CD4-positive, alpha-beta T cell treated with Interferon gamma for 1 hour (primary cell): ENCODE data around the gene OPN4.

Experiments
- DNase-seq: peaks from one replicate; pipeline ENCODE4 v3.0.0-alpha.2; 2020

OPN4 gene

GRCh38 chr10:86681047-86681446 lies 26.7 kb downstream of the OPN4 start:
- no peak for DNase-seq

DNA sequence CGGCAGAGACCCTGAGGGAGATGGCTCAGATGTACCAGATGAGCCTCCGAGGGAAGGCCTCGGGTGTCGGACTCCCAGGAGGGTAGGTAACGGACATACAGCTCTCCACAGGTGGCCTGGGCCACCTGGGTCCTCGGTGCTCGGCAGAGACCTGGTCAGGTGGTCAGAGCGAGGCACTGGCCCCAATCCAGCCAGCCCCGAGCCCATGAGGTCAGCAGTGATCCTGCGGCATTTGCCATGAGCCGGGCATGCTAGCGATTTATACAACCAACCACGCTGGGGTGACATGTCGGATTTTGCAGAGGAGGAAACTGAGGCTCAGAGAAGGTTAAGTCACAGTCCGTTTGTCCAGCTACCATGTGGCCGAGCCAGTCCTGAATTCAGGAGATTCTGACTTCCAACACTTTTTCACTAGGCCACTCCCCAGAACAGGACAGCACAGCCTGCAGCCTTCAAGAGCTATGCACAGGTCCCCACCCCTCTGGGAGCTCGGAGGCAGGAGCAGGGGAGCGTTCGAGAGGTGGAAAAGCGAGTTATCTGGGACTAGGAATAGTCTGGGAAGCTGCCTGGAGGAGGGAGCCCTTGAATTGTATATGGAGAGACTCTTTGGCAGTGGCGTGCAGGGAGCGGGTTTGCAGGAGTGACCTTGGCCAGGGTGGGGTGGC lies 27.5 kb downstream of the OPN4 start:
- no peak for DNase-seq

- no peak for DNase-seq
These were observed 28.3 kb downstream of the OPN4 start for GRCh38 chr10:86682675-86683074.

DNA sequence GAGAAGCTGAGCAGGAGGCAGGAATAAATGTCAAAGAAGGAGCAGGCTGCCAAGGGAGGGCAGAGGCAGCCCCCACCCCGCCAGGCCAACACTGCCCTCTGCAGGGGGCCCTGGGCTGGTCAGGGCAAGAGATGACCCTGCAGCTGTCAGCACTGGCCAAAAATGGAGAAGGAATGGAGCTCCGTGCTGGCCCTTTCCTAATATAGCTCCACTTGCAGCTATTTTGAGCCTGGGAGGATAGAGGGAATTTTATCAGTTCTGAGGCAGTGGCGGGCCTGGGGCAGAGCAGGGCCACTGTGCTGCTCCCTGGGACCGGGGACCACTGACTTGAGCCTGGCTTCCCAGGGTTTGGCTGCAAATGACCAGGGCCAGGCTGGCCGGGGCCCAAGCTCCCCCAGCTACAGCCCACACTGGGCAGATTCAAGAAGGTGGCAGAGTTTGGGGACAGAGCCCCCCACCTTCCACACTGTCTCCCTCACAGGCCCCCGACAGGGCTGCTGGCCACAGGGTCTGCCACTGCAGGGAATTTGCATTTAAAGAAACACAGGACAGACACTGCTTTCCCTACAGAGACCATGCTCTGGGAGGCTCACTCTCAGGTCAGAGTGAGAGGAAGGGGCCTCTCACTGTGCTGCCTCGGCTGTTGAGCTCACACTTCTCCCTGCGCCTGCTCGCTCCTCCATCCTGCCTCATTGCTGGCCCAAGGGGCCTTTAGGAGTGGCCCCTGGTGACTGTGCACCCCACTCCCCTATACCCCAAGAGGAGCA lies 30.2 kb downstream of the OPN4 start:
- DNase-seq: no peak

DNA sequence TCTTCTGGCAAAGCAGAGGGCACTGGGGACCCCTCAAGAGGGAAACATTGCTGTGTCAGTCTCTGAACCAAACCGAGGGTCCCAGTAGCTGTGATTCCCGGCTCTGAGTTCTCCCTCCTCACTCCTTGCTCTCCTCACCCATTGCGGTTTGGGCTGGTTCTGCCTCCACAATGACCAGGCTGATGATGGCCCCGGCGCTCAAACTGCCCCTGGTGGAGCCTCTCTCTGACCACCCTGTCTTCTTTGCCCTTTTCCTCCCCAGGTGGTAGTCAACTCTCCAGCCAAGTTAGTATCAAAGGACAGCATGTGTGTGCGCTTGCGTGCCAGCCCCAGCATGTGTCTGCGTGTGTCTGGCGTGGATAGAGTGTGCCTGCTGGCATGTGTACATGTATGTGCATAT lies 31.1 kb downstream of the OPN4 start:
- DNase-seq: no peak

GRCh38 chr10:86685893-86686632 lies 31.7 kb downstream of the OPN4 start:
- DNase-seq: no peak

DNA sequence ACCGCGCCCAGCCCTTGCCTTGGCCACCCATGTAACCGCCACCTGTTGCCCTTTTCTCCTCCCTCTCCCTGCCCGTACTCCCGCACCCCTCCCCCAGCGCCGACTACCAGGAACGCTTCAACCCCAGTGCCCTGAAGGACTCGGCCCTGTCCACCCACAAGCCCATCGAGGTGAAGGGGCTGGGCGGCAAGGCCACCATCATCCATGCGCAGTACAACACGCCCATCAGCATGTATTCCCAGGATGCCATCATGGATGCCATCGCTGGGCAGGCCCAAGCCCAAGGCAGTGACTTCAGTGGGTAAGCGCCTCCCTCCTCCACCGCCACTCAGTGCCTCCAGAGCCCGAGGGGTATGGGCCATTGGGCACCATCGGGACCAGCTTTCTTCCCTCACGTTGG lies 32.6 kb downstream of the OPN4 start:
- DNase-seq: no peak

DNA sequence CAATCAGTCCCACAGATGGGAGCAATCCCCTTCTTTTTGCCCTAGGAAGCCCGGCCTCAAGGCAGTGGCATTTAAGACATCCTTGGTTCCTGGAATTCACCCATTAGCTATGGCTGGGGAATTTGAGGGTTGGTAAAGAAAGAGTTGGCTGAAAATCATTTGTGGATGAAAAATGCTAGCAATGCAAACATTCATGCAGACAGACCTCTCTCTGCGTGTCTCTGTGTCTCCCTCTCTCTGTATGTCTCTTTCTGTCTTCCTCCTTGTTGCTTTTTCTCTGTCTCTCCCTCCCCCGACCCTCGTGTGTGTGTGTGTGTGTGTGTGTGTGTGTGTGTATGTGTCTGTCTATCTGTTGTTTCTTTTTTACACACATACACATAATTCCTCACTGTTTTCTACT lies 33.4 kb downstream of the OPN4 start:
- DNase-seq: no peak

DNA sequence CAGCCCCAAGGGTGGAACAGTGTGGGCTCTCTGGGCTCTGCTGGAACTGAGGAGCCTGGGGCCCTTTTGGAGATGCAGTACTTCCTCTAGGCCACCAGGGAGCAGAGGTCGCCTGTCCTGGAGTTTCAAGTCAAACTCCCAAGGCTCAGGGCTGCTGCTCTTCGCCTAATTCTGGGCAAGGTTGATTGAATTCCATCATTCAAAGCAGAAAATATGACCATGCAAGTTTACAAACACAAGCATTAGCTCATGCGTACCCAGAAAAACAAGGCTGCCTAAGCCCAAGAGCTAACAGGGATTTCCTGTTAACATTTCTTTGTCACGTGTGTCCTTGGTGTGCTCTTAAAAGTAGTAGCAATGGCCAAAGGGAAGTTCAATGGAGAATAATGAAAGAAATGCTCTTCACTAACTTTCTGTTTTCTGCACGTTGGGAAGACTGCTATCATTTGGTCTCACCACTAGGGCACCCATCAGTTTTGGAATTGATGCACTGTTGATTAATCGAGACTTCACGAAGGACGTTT lies 34.1 kb downstream of the OPN4 start:
- DNase-seq: peak; percentile 36

GRCh38 chr10:86689146-86689545 lies 34.8 kb downstream of the OPN4 start:
- DNase-seq: no peak

DNA sequence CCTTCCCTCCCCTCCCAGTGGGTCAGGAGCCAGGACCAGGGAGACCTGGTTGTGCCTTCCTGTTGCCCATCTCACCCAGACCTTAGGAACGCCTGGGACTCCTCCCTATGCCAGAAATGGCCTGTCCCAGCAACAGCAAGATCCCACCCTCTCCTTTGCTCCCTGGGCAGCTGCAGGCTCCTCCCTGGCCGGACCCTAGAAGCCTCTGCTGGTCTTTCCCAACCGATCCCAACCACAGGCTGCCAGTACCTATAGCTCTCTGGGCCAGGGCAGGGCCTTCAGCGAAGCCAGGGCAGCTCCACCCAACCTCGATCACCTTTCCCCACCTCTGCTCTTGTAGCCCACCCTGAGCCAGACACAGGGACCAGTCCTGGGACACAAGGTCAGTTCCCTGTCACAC lies 35.9 kb downstream of the OPN4 start:
- no peak for DNase-seq

DNA sequence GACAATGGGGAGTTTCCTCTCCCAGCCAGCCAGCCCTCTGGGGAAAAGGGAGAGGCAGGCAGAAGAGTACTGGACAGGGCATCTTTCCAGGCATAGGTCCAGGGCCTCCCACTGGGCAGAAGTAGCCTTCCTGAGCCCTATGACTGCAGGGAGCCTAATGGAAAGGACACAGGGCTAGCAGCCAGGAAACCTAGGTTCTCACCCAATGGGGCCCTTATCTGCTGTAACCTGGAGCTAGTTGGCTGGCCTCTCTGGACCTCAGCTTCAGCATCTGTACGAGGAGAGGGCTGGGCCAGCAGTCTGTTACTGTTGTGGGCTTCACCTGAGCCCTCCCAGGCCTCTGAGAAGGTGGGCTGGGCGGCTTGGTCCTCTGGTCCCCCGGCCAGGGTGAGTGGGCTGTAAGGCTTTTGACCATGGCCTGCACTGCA lies 36.3 kb downstream of the OPN4 start:
- no peak for DNase-seq

GRCh38 chr10:86691333-86692022 lies 37.1 kb downstream of the OPN4 start:
- DNase-seq: no peak

DNA sequence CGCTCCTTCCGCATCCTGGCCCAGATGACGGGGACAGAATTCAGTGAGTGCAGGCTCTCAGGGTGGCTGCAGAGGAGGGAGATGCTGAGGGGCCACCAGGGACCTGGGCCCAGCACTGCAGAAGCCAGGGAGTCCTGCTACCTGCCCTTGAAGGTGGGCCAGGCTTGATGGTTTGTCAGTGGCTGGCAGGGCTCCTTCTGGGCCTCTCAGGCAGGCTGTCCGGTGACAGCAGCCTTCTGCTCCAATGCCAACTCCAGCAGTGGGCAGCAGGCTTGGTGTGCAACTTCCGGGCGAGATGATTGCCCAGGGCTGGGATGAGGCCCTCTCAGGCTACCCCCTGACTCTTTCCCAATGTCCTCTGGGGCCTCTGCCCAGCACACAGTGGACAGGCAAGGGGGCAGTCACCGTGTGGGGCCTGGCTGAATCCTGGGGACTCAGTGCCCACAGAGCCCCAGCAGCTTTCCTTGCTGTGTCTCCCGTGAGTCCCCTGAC lies 37.7 kb downstream of the OPN4 start:
- DNase-seq: no peak

GRCh38 chr10:86692664-86693063 lies 38.3 kb downstream of the OPN4 start:
- DNase-seq: no peak

DNA sequence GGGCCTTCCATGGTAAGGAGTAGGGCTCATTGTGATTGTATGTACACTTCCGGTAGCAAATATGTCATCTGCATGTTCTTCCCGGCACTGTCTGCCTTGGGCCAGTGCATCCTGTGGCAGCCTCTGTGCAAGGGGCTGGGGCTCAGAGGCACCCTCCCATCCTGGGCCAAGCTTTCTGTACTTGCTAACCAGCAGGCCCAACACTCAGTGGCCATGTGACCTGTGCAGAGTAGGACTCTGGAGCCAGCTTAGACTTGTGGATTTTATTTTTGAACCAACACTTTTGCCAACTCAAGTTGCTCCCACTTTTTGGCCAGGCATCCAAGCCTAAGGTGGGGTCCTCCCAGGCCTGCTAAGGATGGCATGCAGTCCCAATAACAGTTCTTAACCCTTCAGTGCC lies 38.9 kb downstream of the OPN4 start:
- DNase-seq: no peak

DNA sequence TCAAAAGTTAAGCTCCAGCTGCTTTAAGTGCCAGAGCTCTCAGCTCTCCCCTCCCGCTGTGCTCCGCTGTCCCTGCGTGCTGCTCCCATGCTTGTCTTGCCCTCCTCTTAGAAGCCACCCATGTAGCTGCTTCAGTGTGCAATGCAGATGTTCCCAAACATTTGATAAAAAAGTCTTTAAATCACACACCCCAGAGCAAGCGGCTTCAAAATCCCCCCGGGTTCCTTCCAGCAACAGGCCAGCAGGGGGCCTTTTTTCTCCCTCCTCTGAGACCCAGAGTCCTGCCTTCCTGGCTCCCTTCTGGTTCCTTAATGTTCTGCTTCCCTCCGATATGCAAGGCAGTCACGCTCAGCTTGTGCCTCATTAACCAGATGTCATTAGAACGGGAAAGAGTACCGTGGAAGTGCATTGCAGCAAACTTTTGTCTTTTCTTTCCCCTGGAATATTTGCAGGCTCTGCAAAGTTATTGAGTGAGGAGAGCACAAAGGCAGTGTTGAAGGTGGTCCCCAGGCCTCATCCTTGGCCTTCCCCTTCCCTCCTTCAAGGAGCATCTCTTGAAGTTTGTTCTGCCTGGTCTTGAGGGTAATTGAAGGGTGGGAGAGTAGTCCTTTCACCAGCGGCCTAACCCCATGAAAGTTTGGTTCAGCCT lies 39.5 kb downstream of the OPN4 start:
- DNase-seq: peak; percentile 23

DNA sequence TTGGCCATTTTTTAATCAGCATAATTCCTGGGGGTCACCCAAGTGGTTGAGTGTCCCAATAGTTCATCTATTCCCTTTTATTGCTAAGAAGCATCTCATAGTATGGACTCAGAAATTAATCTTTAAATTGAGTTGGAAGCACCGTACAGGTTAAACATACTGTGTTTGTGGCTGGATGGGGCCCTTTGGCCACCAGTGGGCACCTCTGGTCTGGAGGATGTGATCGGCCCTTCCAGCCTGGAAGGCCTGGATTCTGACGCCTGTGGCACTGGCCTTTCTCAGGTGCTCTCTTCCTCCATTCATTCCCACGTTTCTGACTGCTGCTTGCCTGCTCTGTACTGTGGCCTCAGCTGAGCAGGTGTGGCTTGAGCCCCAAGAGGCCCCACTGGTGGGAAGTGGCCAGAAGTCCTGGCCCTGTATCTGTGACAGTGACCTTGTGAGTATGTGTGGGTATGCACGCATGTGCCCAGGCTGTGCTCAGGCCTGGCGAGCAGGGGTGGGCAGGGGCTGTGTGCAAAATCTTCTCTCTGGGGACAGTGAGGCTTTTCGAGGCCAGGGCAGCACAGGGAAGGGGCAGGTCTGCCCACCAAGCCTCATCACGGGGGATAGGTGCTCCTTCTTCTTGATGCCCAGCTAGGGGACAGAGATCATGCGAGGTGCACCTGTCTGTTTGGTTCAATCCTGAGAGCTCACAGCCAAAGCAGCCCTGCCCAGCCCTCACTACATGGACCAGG lies 44.0 kb downstream of the OPN4 start:
- DNase-seq: no peak

- DNase-seq: no peak
These were observed 44.8 kb downstream of the OPN4 start for GRCh38 chr10:86699125-86699524.

DNA sequence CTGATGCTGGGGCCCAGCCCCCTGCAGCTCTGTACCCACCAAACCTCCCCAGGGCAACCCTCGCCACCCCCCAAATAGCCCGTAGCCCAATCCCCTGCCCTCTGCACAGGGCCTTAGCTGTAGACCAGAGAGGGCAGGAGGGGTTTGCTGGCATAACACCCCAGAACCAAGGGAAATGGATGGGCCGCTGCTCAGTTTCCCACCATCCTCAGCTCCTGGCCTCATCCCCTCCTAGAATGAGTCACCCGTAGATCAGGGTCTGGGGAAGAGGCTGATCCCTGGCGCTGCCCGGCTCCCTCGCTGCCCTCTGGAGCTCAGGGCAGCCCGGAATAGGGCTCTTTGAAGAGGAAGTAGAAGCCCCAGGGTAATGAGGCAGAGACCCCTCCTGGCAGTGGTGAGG lies 45.2 kb downstream of the OPN4 start:
- no peak for DNase-seq

- DNase-seq: no peak
These were observed 45.9 kb downstream of the OPN4 start for GRCh38 chr10:86699991-86700840.
